ENCODE results near the gene PHKA2. TPM values are rescaled to one million over a fixed set of nuclear protein-coding genes. Genes with fewer than 3 reads are reported as not detected.

Gene PHKA2
- total and polyA plus RNA-seq, 10 of the 15 experiments (the other 5 are each of a cell fraction or from before 2014, with no cell fraction given) = 1.4 to 25.6 (median 15.4) TPM

DNA sequence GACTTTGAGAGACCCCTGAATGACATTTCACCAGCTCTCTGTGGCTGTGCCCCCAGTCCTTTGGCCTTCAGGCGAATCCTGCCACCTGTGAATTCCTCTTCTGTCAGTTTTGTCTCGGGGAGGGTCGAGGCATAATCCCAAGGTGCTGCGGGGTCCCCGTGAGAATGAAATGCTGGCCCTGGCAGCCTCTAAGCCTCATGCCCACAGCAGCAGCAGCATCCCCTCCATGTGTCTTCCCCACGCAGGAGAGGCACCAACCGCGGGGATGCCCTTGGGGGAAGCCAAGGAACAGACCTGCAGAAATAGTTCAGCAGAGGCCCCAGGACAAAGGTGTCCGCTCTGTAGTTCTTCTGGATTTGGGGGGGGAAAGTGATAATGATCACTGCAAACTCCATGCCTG, 104.8 kb downstream of the PHKA2 start:
- DNase-seq (ENCODE audit: low read depth, low spot score) (no peak), FAIRE-seq (no peak), ATAC-seq (no peak)
- in situ Hi-C loops (cut with MboI) (no loop called here), intact Hi-C loops (cut with micrococcal nuclease; ENCODE audit: unreplicated experiment) (no loop called here)
- Histone ChIP-seq H3K4me1 (ENCODE audit: control insufficient read depth, insufficient read depth, low read length) (no peaks in the 10 kb centered on the region), H3K9ac (ENCODE audit: control insufficient read depth, insufficient read depth, low read length) (no peak overlapping the region), H3K36me3 (ENCODE audit: control insufficient read depth in 2 of 2, insufficient read depth in 2 of 2, low read length in 1 of 2) (no peaks in the 10 kb centered on the region), H4K20me1 (ENCODE audit: control insufficient read depth, insufficient read depth) (no peaks in the 10 kb centered on the region), H3K27me3 (replicated peaks in 1 of 2; ENCODE audit: control insufficient read depth in 2 of 2, insufficient read depth in 2 of 2, low read length in 1 of 2) (no peaks in the 10 kb centered on the region), H3K79me2 (ENCODE audit: control insufficient read depth, insufficient read depth, low read length) (no peaks in the 10 kb centered on the region), H3K27ac (ENCODE audit: control insufficient read depth, insufficient read depth) (no peak overlapping the region), H3K9me3 (replicated peaks; ENCODE audit: control insufficient read depth, insufficient read depth, low read length) (no peaks in the 10 kb centered on the region), H3K4me3 (no peak overlapping the region), H2AFZ (ENCODE audit: control insufficient read depth, low read depth, low read length) (no peak overlapping the region), H3K4me2 (ENCODE audit: control insufficient read depth, insufficient read depth) (no peak overlapping the region)
- WGBS (ENCODE audit: insufficient coverage, insufficient replicate concordance, low lambda C conversion rate, missing lambda C conversion rate) = 69% methylated on average over 9 of the region's 9 CpGs
- ChIA-PET CTCF (no interaction called here), POLR2A (no interaction called here), RAD21 (ENCODE audit: unreplicated experiment) (no interaction called here), SMC1A (ENCODE audit: uncharacterized antibody, unreplicated experiment) (no interaction called here)
- BruUV-seq (replicated peaks) = no TSS peak
- TF ChIP-seq RB1 (IDR thresholded peaks at IDR 0.05; ENCODE audit: borderline replicate concordance) = no peak
- TF ChIP-seq SKIL (IDR thresholded peaks at IDR 0.05; ENCODE audit: low read depth, poor library complexity, severe bottlenecking) = no peak
- no peak for TF ChIP-seq RELA (IDR thresholded peaks at IDR 0.05; ENCODE audit: borderline replicate concordance, partially characterized antibody)
- no peak for TF ChIP-seq SPI1 (IDR thresholded peaks at IDR 0.05; ENCODE audit: borderline replicate concordance, insufficient read depth, low read depth, low read length)
- no peak for TF ChIP-seq ZNF687 (IDR thresholded peaks at IDR 0.05)
- TF ChIP-seq MXI1 (IDR thresholded peaks at IDR 0.05; ENCODE audit: low read depth, low read length) = no peak
- TF ChIP-seq RAD51 (IDR thresholded peaks at IDR 0.05) = no peak
- no peak for TF ChIP-seq SMARCA5 (IDR thresholded peaks at IDR 0.05)
- TF ChIP-seq PAX5 (IDR thresholded peaks at IDR 0.05; ENCODE audit: borderline replicate concordance, low read depth, low read length) = no peak
- no peak for TF ChIP-seq TBL1XR1 (IDR thresholded peaks at IDR 0.05; ENCODE audit: low read depth, low read length)
- TF ChIP-seq CUX1 (IDR thresholded peaks at IDR 0.05; ENCODE audit: insufficient replicate concordance, low read depth, low read length) = no peak

Measured in GM12878 (cell line).